ENCODE data around the gene ABCB8.

Gene ABCB8

DNA sequence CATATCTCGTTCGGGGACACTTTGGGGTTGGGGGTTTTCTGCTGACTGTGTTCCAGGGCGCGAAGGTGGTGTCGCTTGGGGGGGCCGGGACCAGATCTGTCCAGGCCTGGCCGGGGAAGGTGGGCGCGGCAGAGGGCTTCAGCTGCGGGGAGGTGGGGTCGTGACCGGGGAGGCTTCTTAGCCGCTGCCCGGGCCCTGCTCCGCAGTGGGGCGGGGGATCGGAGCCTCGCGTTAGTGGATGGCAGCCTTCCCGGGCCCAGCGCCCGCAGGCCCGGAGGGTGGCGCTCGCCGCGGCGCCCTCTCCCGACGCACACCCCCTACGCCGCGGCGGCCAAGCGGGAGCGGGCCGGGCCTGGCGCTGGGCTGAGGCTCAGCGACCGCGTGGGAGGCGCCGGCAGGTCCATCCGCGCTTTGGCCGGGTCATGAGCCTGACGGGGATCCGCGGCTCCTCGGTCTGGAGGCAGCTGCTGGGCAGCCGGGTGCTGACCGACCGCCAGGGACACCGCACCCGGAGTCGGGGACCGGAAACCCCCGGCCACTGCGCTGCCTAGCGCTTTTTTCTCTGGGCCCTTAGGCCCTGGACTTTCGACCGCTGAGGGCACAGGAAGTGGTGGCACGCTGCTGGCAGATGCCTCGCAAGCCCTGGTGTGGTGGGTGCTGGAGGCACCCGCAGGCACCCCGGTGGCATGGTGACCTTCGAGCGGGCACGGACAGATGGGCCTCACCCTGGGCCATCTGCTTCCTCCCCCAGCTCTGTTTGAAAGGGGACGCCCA lies 59.2 kb downstream of the ABCB8 start:
- no peak for DNase-seq (ENCODE audit: low read depth)

DNA sequence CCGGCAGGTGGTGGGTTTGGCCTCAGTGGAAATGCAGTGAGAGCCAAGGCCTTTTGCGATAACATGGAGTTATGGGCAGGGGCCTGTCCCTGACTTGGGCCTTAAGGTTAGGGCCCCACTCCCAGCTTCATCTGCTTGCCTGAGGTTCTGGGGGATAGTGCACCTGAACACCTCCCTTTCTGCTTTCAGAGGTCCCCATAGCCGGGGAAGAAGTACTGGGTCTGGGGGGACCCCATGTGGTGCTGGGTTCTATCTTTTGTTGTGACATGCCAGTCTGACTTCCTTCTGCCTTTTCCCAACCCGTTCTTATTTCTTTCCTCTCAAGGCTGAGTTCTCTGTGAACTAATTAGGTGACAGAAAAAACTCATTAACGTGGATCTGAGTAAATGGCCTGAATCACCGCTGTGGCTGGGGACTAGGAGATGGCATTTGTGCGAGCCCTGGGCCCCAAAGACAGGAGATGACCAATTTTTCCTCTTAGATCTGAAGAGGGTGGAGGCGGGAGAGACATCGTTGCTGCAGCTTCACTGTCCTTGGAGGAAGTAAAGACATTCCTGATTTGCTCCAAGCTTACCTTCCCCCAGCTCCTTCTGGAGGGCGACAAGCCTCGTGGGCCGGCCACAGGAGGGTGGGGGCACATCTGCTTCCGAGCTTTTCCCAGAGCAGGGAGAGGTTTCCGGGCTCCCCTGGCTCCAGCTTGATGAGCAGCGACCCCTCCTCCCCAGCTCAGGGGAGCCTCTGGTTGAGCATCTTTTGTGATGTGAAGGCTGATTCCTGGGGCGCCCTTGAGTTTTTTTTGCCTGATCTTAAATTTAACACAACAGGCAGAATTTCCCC lies 60.0 kb downstream of the ABCB8 start:
- DNase-seq (ENCODE audit: low read depth), result no peak

DNA sequence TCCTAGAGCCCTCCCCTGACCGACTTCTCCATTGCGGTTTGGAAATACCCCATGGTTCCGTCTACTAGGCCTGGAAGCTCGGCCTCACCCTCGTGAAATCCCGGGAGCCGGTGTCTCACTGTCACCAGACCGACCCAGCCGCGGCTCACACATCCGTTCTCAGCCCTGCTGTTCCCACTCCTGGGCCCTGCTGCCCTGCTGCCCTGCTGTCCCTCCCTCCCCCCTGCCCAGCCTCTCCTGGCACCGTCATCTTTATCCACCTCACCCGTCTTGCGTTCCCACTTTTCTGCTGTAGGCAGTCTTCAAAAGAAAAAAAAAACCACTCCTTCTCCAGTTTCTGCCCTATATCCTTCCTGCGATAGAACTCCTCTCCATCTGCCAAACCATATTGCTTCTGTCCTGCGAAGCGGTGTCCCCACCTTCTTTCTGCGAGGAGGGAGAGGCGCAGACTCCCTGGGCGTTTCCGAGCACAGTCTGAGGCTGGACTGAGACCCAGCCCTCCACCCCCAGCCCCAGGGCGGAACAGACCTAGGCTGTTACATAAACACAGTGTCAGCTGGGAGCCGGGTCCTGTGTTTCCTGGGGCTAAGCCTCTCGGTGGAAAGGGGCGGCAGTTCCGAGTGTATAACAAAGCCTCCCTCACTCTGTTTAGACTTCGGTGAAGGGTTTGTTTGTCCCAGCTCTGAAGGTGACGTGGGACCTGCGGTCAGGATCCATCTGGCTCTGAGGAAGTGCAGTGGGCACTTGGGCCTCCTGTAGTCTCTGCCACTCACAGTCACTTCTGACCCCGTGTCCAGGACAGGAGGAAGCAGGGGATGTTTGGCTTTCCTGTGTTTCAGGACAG lies 60.8 kb downstream of the ABCB8 start:
- DNase-seq (ENCODE audit: low read depth), result no peak

DNA sequence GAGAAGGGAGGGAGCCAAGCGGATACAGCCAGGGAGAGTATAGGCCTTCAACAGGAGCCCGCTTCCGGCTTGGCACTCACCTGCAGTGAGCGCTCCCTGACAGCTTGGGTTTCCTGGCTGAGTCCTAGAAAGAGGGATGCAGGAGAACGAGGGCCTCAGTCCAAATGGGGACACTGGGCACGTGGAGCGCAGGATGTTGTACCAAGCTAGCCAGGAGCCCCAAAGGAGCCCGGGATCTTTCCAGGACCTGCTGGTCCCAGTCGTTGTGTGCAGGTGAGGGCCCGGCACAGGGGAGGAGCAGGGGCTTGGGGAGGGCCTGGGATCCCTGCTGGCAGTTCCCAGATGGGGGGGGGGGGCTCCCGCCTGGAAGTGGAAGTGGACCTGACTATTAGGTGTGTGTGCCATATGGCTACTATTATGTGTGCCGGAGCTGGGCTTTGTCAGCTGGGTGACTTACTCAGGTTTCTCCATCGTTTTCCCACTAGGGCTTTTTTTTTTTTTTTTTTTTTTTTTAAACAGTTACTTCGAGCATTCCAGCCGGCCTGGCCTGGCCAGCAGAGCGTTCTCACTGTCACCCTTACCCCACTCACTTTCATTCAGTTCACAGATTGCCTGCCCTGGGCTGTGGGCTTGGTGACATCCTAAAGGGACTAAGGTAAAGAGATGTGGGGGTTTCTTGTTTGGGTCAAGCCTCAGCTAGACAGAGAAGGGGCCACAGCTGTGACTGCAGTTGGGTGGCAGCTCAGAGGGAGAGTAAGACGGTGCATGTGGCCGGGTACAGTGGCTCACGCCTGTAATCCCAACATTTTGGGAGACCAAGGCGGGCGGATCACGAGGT lies 61.9 kb downstream of the ABCB8 start:
- no peak for DNase-seq (ENCODE audit: low read depth)

DNA sequence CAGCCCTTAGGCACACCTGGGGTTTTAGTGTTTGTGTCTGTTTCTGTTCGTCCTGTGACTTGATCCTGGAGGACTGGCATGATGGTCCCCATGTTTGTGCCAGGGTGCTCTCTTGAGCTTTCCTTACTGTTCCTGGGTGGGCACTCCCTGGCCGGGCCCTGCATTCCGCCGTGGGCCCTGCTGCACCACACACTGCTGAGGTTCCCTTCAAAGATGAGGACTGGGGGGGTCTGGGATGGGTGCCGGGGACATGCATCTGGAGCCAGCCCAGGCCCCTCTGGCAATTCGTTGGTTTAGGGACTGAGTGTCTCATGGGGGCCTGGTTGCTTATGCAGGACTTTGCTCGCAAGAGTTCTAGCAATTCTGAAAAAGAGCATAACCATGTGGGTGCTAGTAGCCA lies 62.8 kb downstream of the ABCB8 start:
- DNase-seq (ENCODE audit: low read depth), result no peak

DNA sequence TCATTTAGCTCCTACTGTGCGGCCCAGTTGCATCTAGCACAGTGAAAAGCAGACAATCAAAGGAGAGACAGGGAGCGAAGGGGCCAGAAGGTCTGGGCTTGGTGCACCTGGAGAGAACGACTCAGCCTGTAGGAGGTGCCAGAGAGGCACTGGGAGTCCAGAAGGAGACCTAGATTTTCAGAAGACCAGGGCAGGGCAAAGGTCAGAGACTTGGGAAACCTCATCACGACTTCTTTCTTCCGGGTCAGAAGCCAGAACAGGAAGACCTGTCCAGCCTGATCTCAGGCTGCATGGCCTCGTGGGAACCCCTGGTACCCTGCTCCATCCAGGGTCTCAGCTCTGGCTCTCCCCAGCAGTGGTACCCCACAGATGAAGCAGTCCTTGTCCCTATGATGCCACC lies 63.2 kb downstream of the ABCB8 start:
- DNase-seq (ENCODE audit: low read depth), result no peak

DNA sequence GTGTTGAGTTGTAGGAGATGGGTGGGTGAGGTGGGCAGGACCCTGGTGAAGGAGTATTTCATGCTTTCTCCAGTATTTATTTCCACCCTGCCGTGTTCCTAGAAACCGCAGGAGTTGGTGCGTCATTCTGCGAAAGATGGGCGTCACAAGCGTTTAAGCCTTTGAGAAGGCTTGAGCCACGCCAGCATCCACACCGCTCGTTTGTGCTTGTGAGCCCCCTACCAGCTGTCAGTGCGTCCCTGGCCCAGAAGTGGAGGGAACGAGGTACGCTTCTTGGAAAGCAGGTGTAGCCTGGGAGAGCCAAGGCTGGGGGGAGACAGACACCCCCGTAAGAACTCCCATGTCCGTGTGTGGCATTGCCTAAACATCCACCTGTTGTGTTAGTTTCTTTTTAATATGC lies 63.7 kb downstream of the ABCB8 start:
- no peak for DNase-seq (ENCODE audit: low read depth)

DNA sequence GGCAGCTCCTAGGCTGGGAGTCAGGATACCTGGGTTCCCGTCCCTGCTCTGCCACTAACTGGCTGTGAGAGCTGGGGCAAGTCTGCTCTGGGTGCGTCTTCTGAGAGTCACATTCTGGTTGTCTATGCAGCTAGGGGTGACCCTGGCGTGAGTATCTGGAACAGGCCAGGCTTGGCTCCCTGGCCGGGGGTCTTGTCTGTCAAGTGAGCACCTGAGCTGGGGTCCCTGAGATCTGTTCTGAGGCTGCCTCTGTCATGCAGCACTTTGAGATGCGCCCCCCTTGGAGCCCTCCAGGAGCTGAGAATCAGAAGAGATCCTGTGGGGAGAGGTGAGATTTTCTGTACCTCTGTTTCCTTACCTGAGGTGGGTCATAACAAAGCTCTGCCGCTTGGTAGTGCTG lies 65.5 kb downstream of the ABCB8 start:
- DNase-seq (ENCODE audit: low read depth), result no peak

DNA sequence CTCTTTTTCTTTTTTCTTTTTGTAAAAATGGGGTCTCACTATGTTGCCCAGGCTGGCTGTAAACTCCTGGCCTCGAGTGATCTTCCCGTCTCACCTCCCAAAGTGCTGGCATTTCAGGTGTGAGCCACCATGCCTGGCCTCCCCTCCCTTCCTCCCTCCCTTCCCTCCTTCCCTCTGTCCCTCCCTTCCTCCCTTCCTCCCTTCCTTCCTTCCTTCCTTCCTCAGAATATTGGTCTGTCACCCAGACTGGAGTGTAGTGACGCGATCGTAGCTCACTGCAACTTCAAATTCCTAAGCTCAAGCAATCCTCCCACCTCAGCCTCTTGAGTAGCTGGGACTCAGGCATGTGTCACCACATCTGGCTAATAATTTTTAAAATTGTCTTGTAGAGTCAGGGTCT lies 66.4 kb downstream of the ABCB8 start:
- no peak for DNase-seq (ENCODE audit: low read depth)

DNA sequence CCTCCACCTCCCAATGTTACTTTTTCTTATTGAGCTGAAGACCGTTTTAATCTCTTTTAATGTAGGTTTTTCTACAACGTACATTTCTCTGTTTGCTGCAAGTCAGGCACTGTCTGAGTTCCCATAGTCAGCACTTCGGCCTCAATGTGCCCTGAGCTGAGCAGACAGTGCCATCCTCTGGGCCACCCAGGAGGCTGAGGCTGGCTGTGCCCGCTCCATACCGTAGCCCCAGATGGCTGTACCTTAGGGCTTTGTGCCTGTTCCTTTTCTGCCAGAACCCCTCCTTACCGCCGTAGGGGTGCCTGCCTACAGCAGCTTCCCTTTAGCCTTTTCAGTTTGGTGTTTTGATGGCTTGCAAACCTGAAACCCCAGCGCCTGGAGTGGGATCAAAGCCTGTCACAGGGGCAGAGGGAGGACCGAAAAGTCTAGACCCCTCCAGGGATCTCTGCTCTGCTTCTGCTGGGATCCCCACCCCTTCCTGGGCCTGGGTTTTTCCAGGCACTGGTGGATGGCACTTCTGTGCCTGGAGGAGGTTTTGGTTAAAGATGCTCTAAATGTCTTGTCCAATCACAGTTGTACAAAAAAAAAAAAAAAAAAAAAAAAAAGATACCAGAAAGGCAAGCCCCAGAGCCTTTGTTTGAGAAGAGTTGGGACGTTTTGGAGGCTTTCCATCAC lies 67.0 kb downstream of the ABCB8 start:
- no peak for DNase-seq (ENCODE audit: low read depth)

DNA sequence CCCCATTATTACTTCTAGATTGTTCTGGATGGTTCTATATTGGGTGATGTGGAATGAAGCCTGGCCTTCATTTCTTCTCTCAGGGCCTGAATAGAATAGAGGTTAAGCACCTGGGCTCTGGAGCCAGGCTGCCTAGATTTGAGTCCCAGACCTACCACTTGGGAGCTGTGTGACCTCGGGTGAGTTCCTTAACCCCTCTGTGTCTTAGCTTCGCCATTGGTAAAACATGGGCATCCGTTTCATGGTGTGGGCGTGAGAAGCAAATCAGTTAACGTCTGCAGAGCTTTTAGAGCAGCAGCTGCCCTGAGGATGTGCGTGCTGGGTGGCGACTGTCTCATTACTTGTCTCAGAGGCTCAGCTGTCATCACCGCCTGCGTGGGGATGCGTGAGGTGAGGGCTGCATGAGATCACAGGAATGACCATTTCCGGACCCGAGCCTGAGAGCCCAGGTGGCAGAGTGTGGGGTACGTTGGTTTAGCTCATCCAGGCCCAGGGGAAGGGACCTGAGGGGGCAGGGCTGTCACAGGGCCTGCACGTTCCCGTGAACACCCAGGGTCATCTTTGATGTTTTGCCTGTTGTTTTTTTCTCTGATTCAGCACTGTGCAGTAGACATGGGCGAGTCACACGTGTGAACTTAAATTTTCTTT lies 67.7 kb downstream of the ABCB8 start:
- no peak for DNase-seq (ENCODE audit: low read depth)
